NCI-H187 treated with DMSO at 0.1 percent for 48 hours (cell line): ENCODE data around the gene KCNJ15.
"Not testable (repeated sequence)": the region's sequence is repeated elsewhere in the genome, so short reads cannot be mapped to it uniquely, and the experiment has no call there.

ENCODE experiments used
- DNase-seq: peaks from one replicate; lab custom pipeline; 2025; lab: John Stamatoyannopoulos, UW

The KCNJ15 gene

GRCh38 chr21:38256599-38257302 lies at the start of gene KCNJ15:
Gene KCNJ15, plus strand, starts transcription at chr21:38256991. Its CDS starts 42,271 bp downstream, at chr21:38299262.
- no peak for DNase-seq

GRCh38 chr21:38208118-38208517 lies 48.7 kb upstream of the KCNJ15 start:
- DNase-seq, result no peak

- no peak for DNase-seq
Measured at GRCh38 chr21:38211321-38211720, 45.5 kb upstream of the KCNJ15 start.

- DNase-seq, result no peak
Measured at GRCh38 chr21:38212706-38213105, 44.1 kb upstream of the KCNJ15 start.

GRCh38 chr21:38219049-38219628 lies 37.7 kb upstream of the KCNJ15 start:
- DNase-seq, result peak; percentile 21

GRCh38 chr21:38220270-38220737 lies 36.5 kb upstream of the KCNJ15 start:
- DNase-seq, result no peak

- no peak for DNase-seq
Measured at GRCh38 chr21:38221594-38221993, 35.2 kb upstream of the KCNJ15 start.

GRCh38 chr21:38223893-38224540 lies 32.8 kb upstream of the KCNJ15 start:
- no peak for DNase-seq

GRCh38 chr21:38227401-38227800 lies 29.4 kb upstream of the KCNJ15 start:
- no peak for DNase-seq

GRCh38 chr21:38228115-38228514 lies 28.7 kb upstream of the KCNJ15 start:
- DNase-seq, result no peak

- DNase-seq, result no peak
Measured at GRCh38 chr21:38228537-38228936, 28.3 kb upstream of the KCNJ15 start.

GRCh38 chr21:38229260-38229877 lies 27.4 kb upstream of the KCNJ15 start:
- no peak for DNase-seq

GRCh38 chr21:38234395-38235142 lies 22.2 kb upstream of the KCNJ15 start:
- DNase-seq, result no peak

GRCh38 chr21:38235251-38235650 lies 21.5 kb upstream of the KCNJ15 start:
- not testable (repeated sequence) for DNase-seq

- DNase-seq, result no peak
Measured at GRCh38 chr21:38236232-38236631, 20.6 kb upstream of the KCNJ15 start.

GRCh38 chr21:38239672-38240071 lies 17.1 kb upstream of the KCNJ15 start:
- no peak for DNase-seq

- DNase-seq, result no peak
Measured at GRCh38 chr21:38240129-38240528, 16.7 kb upstream of the KCNJ15 start.

GRCh38 chr21:38241029-38241740 lies 15.6 kb upstream of the KCNJ15 start:
- DNase-seq, result no peak

GRCh38 chr21:38242061-38242460 lies 14.7 kb upstream of the KCNJ15 start:
- DNase-seq, result no peak

- DNase-seq, result no peak
Measured at GRCh38 chr21:38243732-38244406, 12.9 kb upstream of the KCNJ15 start.

- DNase-seq, result no peak
Measured at GRCh38 chr21:38244407-38244787, 12.4 kb upstream of the KCNJ15 start.
